GM12878 (cell line): ENCODE results near the gene PODN. TPM values are rescaled to one million over a fixed set of nuclear protein-coding genes. Genes with fewer than 3 reads are reported as not detected.

Experiments used
- ATAC-seq: fragments of 200-7000 bp; cut with Tn5 transposase; 3 replicates; pipeline ENCODE4 v1.9.1; 2020; ENCODE audit warnings: mild to moderate bottlenecking, moderate library complexity
- BruUV-seq: library from RNA; stranded (reverse); fragments of 400-500 nt; replicated peaks from 2 replicates; lab custom pipeline; 2021; lab: Mats Ljungman, UMichigan
- CTCF ChIA-PET: fragments of 300-600 bp; sonication (Branson Sonifier 250); formaldehyde crosslinking; extraction: SDS; loops from one replicate; lab custom pipeline; 2021; ENCODE audit warnings: inconsistent platforms; lab: Yijun Ruan, JAX
- POLR2A ChIA-PET: fragments of 350-600 bp; formaldehyde crosslinking; extraction: SDS; loops from one replicate; lab custom pipeline; 2021; ENCODE audit warnings: inconsistent platforms; lab: Charles Lee
- RAD21 ChIA-PET: fragments of 300-600 bp; sonication (Branson Sonifier 250); formaldehyde crosslinking; loops from one replicate; lab custom pipeline; 2023; ENCODE audit warnings: antibody characterized with exemption; ENCODE audit not compliant: unreplicated experiment; lab: Charles Lee
- SMC1A ChIA-PET: fragments of 300-600 bp; sonication (Branson Sonifier 250); formaldehyde crosslinking; loops from one replicate; lab custom pipeline; 2023; ENCODE audit not compliant: unreplicated experiment, uncharacterized antibody; lab: Charles Lee
- DNase-seq: peaks from one replicate; pipeline ENCODE4 v3.0.0-alpha.2; 2011; ENCODE audit warnings: low read depth, low spot score
- FAIRE-seq: peaks from 3 replicates; lab custom pipeline; 2011; peaks lifted over from hg19 to GRCh38; lab: Jason Lieb, UNC
- H2AFZ ChIP-seq: 2 replicates; pipeline ENCODE4 v1.6.0; 2011; ENCODE audit warnings: low read depth, low read length, control low read depth; ENCODE audit not compliant: control insufficient read depth
- H3K27ac ChIP-seq: 2 replicates; pipeline ENCODE4 v1.5.1; 2011; ENCODE audit warnings: control low read depth; ENCODE audit not compliant: control insufficient read depth, insufficient read depth
- H3K27me3 ChIP-seq, 2 experiments: replicated peaks in 1 of 2; 2 replicates each; pipeline versions ENCODE4 v1.6.0 to v1.6.1; 2011; ENCODE audit warnings: low read length in 1 of 2; ENCODE audit not compliant: control insufficient read depth in 2 of 2, insufficient read depth in 2 of 2
- H3K36me3 ChIP-seq, 2 experiments: 2 replicates each; pipeline ENCODE4 v1.5.1; 2011; ENCODE audit warnings: low read length in 1 of 2; ENCODE audit not compliant: control insufficient read depth in 2 of 2, insufficient read depth in 2 of 2
- H3K4me1 ChIP-seq: 2 replicates; pipeline ENCODE4 v1.6.1; 2011; ENCODE audit warnings: mild to moderate bottlenecking, low read length, moderate library complexity, mixed read lengths; ENCODE audit not compliant: control insufficient read depth, insufficient read depth
- H3K4me2 ChIP-seq: 2 replicates; pipeline ENCODE4 v1.6.0; 2011; ENCODE audit warnings: control low read depth; ENCODE audit not compliant: control insufficient read depth, insufficient read depth
- H3K4me3 ChIP-seq: fragments of 200-600 bp; sonication (generic); 2 replicates; pipeline ENCODE4 v1.5.1; 2016
- H3K79me2 ChIP-seq: 2 replicates; pipeline ENCODE4 v1.6.0; 2011; ENCODE audit warnings: low read length; ENCODE audit not compliant: control insufficient read depth, insufficient read depth
- H3K9ac ChIP-seq: 2 replicates; pipeline ENCODE4 v1.8.0; 2011; ENCODE audit warnings: low read length, control low read depth, mixed read lengths; ENCODE audit not compliant: control insufficient read depth, insufficient read depth
- H3K9me3 ChIP-seq: replicated peaks from 3 replicates; pipeline ENCODE4 v1.5.1; 2011; ENCODE audit warnings: mild to moderate bottlenecking, low read length; ENCODE audit not compliant: control insufficient read depth, insufficient read depth
- H4K20me1 ChIP-seq: 2 replicates; pipeline ENCODE4 v1.6.0; 2011; ENCODE audit not compliant: control insufficient read depth, insufficient read depth
- CEBPB ChIP-seq, 2 experiments: fragments of 150-350 bp in 1 of 2; IDR thresholded peaks; 2 replicates each; pipeline ENCODE4 v1.6.1; 2012 to 2014; ENCODE audit warnings: low read depth in 2 of 2, low read length in 2 of 2, borderline replicate concordance in 1 of 2, inconsistent platforms in 1 of 2
- CHD4 ChIP-seq: fragments of 200-600 bp; sonication (generic); IDR thresholded peaks from 2 replicates; pipeline ENCODE4 v1.6.1; 2016; ENCODE audit warnings: mild to moderate bottlenecking
- CTCF ChIP-seq, 3 experiments: IDR thresholded peaks in 2 of 3; conservative IDR thresholded peaks in 1 of 3; 2 replicates each; pipeline ENCODE4 v1.5.1; 2011; ENCODE audit warnings: low read depth in 3 of 3, low read length in 3 of 3, mild to moderate bottlenecking in 3 of 3, control low read depth in 2 of 3, moderate library complexity in 2 of 3, inconsistent platforms in 1 of 3, mixed read lengths in 1 of 3; ENCODE audit not compliant: control insufficient read depth in 2 of 3, insufficient read depth in 1 of 3; ENCODE audit errors: extremely low read depth in 1 of 3
- SMAD5 ChIP-seq: IDR thresholded peaks from 2 replicates; pipeline ENCODE4 v1.6.1; 2016; ENCODE audit warnings: antibody characterized with exemption, low read depth
- ZBTB40 ChIP-seq: fragments of 450-650 bp; IDR thresholded peaks from 2 replicates; pipeline ENCODE4 v1.6.1; 2016; ENCODE audit warnings: mild to moderate bottlenecking, moderate library complexity, borderline replicate concordance
- ZNF622 ChIP-seq: fragments of 450-650 bp; IDR thresholded peaks from 2 replicates; pipeline ENCODE4 v1.6.1; 2017; ENCODE audit warnings: mild to moderate bottlenecking, inconsistent platforms
- WGBS: methylation state at CpG from one replicate; pipeline ENCODE4 v1.1.6; 2016; ENCODE audit warnings: low lambda C conversion rate; ENCODE audit not compliant: insufficient replicate concordance, insufficient coverage; ENCODE audit errors: missing lambda C conversion rate; 5-methylcytosine and 5-hydroxymethylcytosine counted together
- in situ Hi-C: fragments of 300-500 bp; cut with MboI; formaldehyde crosslinking; loops from 9 replicates; pipeline ENCODE4 v1.14.3; 2018; ENCODE audit warnings: mixed read lengths
- intact Hi-C: fragments of 100-400 bp; cut with micrococcal nuclease; formaldehyde crosslinking; loops from one replicate; pipeline ENCODE4 v1.14.2; 2022; ENCODE audit not compliant: unreplicated experiment
- polyA plus RNA-seq, 11 experiments: library from polyadenylated mRNA; depleted of rRNA in 4 of 11; unstranded in 6 of 11; stranded (reverse) in 5 of 11; fragments of >200 nt; fragmentation: Nextera tagmentation in 4 of 11; fragmentation: Illumina TruSeq in 1 of 11; extraction: Ambion mirVana in 4 of 11; extraction: Trizol in 1 of 11; gene quantifications; 1 replicate in 1 of 11; 2 replicates in 10 of 11; pipeline versions ENCODE4 v1.2.1 to v1.2.3, GENCODE V29; 2011 to 2016; ENCODE audit warnings: inconsistent platforms in 2 of 11, missing spikeins in 2 of 11, low read depth in 1 of 11
- total RNA-seq, 4 experiments: library from RNA; depleted of rRNA in 3 of 4; stranded (reverse); fragments of >200 nt in 3 of 4; fragmentation: Illumina TruSeq in 1 of 4; extraction: Trizol in 1 of 4; gene quantifications; 2 replicates each; pipeline versions ENCODE4 v1.2.1 to v1.2.3, GENCODE V29; 2013 to 2021
- TF ChIP-seq, protein P1 (sequence below): fragments of 450-650 bp; IDR thresholded peaks from 2 replicates; pipeline ENCODE4 v1.6.1; 2017; ENCODE audit warnings: mild to moderate bottlenecking

The PODN gene
- total and polyA plus RNA-seq, 10 of the 15 experiments (the other 5 are each of a cell fraction or from before 2014, with no cell fraction given) = 0.10 TPM; not detected in 9

GRCh38 chr1:53066488-53066887 lies 4.5 kb downstream of the PODN start:
- CTCF ChIA-PET = no interaction called here
- no peak for TF ChIP-seq CHD4
- TF ChIP-seq, all 136 proteins: peak for 0
- ChIA-PET POLR2A (interaction anchor here (0.9 kb wide), 1 partner anchor 19 kb away, joined by 3 read pairs; no protein-coding TSS in a partner anchor), SMC1A (no interaction called here), RAD21 (no interaction called here)
- no TSS peak for BruUV-seq
- intact Hi-C loops (no loop called here), in situ Hi-C loops (no loop called here)
- Histone ChIP-seq H3K36me3 (no peaks in the 10 kb centered on the region), H2AFZ (no peak overlapping the region), H3K4me2 (no peak overlapping the region), H4K20me1 (no peaks in the 10 kb centered on the region), H3K4me1 (no peaks in the 10 kb centered on the region), H3K27ac (no peak overlapping the region), H3K9ac (no peak overlapping the region), H3K4me3 (no peak overlapping the region), H3K27me3 (peaks cover 3 to 6% of the 10 kb centered on the region in 2 experiments), H3K79me2 (no peaks in the 10 kb centered on the region), H3K9me3 (no peaks in the 10 kb centered on the region)
- DNase-seq (no peak), ATAC-seq (no peak), FAIRE-seq (no peak)
- WGBS = 19% methylated on average over 6 of the region's 6 CpGs

- no peak overlapping the region for H3K4me2 ChIP-seq
- H3K36me3 ChIP-seq = no peaks in the 10 kb centered on the region
- no peaks in the 10 kb centered on the region for H3K4me1 ChIP-seq
- POLR2A ChIA-PET = interaction anchor here (0.9 kb wide), 1 partner anchor 18 kb away, joined by 3 read pairs; no protein-coding TSS in a partner anchor
- FAIRE-seq (no peak), ATAC-seq (no peak), DNase-seq (no peak)
- no peaks in the 10 kb centered on the region for H3K79me2 ChIP-seq
- SMC1A ChIA-PET = no interaction called here
- RAD21 ChIA-PET = no interaction called here
- BruUV-seq = no TSS peak
- CTCF ChIA-PET = no interaction called here
- intact Hi-C loops = no loop called here
- no peaks in the 10 kb centered on the region for H4K20me1 ChIP-seq
- no peak overlapping the region for H2AFZ ChIP-seq
- in situ Hi-C loops = no loop called here
- no peak overlapping the region for H3K9ac ChIP-seq
- 40% methylated on average over 13 of the region's 13 CpGs for WGBS
- peaks cover 3 to 4% of the 10 kb centered on the region in 2 experiments for H3K27me3 ChIP-seq
- H3K27ac ChIP-seq = no peak overlapping the region
- no peaks in the 10 kb centered on the region for H3K9me3 ChIP-seq
- no peak overlapping the region for H3K4me3 ChIP-seq
- TF ChIP-seq SMAD5 = no peak
- TF ChIP-seq, protein P1, sequence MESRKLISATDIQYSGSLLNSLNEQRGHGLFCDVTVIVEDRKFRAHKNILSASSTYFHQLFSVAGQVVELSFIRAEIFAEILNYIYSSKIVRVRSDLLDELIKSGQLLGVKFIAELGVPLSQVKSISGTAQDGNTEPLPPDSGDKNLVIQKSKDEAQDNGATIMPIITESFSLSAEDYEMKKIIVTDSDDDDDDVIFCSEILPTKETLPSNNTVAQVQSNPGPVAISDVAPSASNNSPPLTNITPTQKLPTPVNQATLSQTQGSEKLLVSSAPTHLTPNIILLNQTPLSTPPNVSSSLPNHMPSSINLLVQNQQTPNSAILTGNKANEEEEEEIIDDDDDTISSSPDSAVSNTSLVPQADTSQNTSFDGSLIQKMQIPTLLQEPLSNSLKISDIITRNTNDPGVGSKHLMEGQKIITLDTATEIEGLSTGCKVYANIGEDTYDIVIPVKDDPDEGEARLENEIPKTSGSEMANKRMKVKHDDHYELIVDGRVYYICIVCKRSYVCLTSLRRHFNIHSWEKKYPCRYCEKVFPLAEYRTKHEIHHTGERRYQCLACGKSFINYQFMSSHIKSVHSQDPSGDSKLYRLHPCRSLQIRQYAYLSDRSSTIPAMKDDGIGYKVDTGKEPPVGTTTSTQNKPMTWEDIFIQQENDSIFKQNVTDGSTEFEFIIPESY = no peak
- no peak for TF ChIP-seq CEBPB (IDR thresholded peaks at IDR 0.05; ENCODE audit: borderline replicate concordance in 1 of 2, low read depth in 2 of 2, low read length in 2 of 2)
- TF ChIP-seq ZBTB40 = no peak
- no peak for TF ChIP-seq CTCF (IDR thresholded peaks at IDR 0.05 in 2 of 3, conservative IDR thresholded peaks at IDR 0.05 in 1 of 3; ENCODE audit: control insufficient read depth in 2 of 3, extremely low read depth in 1 of 3, insufficient read depth in 1 of 3, low read depth in 3 of 3, low read length in 3 of 3)
- TF ChIP-seq ZNF622 = no peak
These were observed 5.1 kb downstream of the PODN start for GRCh38 chr1:53066891-53067738.
